Measurements from ENCODE around the gene ZNHIT2. TPM values are rescaled to one million over a fixed set of nuclear protein-coding genes. Genes with fewer than 3 reads are reported as not detected.
A peak's percentile ranks its signal among the peaks of the same experiment; 100 is the strongest.

ZNHIT2 gene
- total RNA-seq, 4 donors from 2014 or later, result 4.6 to 9.6 (median 5.7) TPM; not detected in 1

DNA sequence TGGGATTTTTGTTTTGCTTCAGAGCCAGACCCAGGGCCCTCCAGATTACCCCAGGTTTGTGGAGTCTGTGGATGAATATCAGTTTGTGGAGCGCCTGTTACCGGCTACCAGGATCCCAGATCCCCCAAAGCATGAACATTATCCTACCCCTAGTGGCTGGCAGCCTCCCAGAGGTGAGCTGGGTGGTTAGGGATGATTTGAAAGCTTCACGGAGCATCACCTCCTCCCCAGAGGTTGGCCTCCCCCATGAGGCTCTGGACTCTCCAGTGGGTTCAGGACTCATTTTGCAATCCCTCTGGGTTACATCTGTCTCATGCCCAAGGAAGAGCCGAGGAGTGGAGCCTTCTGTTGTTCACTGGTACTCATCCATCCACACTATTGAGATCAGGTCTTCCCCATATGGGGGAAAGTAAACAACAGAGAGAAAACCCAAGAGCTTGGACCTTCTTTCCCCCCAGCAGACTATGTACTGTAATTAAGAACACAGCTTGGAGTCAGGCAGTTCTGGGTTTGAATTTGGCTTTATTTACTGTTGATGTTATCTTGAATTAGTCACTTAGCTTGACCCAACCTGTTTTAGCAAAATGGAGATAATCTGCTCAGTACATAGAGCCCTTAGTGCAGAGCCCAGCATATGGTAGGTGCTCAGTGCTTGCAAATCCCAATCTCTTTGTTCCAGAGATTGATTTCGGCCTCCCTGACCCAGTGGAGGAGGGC is 7.1 kb upstream of the ZNHIT2 start:
- H3K27me3 ChIP-seq, result no peaks in the 10 kb centered on the region
- DNase-seq, result no peak
- TF ChIP-seq, protein P1, sequence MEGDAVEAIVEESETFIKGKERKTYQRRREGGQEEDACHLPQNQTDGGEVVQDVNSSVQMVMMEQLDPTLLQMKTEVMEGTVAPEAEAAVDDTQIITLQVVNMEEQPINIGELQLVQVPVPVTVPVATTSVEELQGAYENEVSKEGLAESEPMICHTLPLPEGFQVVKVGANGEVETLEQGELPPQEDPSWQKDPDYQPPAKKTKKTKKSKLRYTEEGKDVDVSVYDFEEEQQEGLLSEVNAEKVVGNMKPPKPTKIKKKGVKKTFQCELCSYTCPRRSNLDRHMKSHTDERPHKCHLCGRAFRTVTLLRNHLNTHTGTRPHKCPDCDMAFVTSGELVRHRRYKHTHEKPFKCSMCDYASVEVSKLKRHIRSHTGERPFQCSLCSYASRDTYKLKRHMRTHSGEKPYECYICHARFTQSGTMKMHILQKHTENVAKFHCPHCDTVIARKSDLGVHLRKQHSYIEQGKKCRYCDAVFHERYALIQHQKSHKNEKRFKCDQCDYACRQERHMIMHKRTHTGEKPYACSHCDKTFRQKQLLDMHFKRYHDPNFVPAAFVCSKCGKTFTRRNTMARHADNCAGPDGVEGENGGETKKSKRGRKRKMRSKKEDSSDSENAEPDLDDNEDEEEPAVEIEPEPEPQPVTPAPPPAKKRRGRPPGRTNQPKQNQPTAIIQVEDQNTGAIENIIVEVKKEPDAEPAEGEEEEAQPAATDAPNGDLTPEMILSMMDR (IDR thresholded peaks at IDR 0.05), result no peak
- TF ChIP-seq POLR2A (IDR thresholded peaks at IDR 0.05), result no peak
- H3K4me1 ChIP-seq, result peaks cover 5 to 9% of the 10 kb centered on the region in 2 donors
- H3K36me3 ChIP-seq, result no peaks in the 10 kb centered on the region
- intact Hi-C loops (cut with DNase I; ENCODE audit: low total_unique reads), result no loop called here
- no peaks in the 10 kb centered on the region for H3K9me3 ChIP-seq
- H3K27ac ChIP-seq, result no peak overlapping the region
- no peak overlapping the region for H3K4me3 ChIP-seq

DNA sequence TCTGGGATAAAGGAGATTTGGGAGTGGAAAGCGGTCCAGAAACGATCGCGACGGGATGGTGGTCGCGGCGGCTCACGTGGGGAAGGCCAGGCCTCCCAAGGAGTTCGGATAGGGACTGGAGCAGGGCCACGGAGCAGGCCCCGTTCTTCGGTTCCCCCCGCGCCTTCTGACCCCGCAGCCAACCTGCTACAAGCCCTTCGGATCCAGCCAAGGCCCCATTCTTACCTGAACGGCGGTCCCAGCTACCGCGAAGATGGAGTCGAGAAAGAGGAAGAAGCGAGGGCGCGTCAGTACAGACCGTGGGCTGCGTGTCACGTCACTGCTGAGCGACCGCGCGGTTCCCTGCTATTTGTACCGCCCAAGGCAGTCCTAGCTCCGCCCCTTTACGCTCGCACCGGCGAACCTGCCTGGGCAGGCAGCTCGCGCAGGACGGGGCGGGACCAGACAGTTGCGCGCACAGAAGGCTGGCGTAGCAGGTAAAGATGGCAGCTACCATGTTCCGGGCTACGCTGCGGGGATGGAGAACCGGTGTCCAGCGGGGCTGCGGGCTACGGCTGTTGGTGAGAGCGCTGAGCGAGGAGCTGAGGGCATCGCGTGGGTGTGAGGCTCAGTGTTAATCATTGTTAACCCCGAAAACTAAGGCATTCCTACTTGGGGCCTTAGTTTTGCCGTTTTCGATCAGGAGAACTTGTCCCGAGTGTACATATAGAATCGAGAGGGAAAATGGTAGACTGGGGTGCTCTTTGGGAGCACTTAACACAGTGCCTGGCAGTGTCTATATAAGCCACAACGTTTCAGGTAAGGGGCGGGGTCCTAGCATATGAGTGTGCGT is 4.6 kb upstream of the ZNHIT2 start, which contains the start of the genes FAU and MRPL49:
TSS of gene FAU (minus strand) at position 270 of the 832 bp plus-strand sequence. CDS start 321 bp downstream, outside the sequence.
TSS of gene MRPL49 (plus strand) at position 457 of the 832 bp plus-strand sequence. CDS start at position 483, 26 bp downstream.
- Histone ChIP-seq H3K36me3 (no peaks in the 10 kb centered on the region), H3K4me1 (peaks cover 8 to 9% of the 10 kb centered on the region in 2 donors), H3K27ac (peak within 1 kb of the TSS; percentile 85 to 92), H3K9me3 (no peaks in the 10 kb centered on the region), H3K27me3 (no peaks in the 10 kb centered on the region), H3K4me3 (peak within 1 kb of the TSS; percentile 79 to 95)
- intact Hi-C loops (cut with DNase I; ENCODE audit: low total_unique reads), result no loop called here
- peak; percentile 92 to 97 for TF ChIP-seq POLR2A (IDR thresholded peaks at IDR 0.05)
- TF ChIP-seq, protein P1 (IDR thresholded peaks at IDR 0.05), result peak in 2 of 4 experiments; percentile 14 to 32
- peak; percentile 97 to 98 for DNase-seq

DNA sequence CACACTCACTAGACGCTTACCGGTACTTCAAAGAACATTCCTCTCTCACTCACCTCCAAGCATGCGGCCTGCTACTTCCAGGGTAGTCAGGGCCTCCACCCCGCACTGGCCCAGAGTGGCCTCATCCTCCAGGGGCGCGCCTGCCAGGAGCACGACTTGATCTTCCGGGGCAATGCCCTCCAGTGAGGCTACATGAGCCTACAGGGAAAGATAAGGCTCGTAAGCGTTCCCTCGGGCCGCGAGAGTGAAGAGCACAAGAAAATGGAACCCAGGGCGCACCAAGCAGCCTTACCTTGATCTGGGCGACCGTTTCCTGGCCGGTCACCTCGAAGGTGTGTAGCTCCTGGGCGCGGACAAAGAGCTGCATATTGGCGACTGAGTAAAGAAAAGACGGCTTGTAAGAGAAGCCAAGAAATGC is 4.0 kb upstream of the ZNHIT2 start:
- Histone ChIP-seq H3K27ac (peak overlapping the region; percentile 85 to 92), H3K4me1 (peaks cover 8 to 13% of the 10 kb centered on the region in 2 donors), H3K9me3 (no peaks in the 10 kb centered on the region), H3K4me3 (peak overlapping the region; percentile 79 to 95), H3K27me3 (no peaks in the 10 kb centered on the region), H3K36me3 (no peaks in the 10 kb centered on the region)
- TF ChIP-seq, protein P1 (IDR thresholded peaks at IDR 0.05), result no peak
- no peak for TF ChIP-seq POLR2A (IDR thresholded peaks at IDR 0.05)
- intact Hi-C loops (cut with DNase I; ENCODE audit: low total_unique reads), result no loop called here
- DNase-seq, result peak in 1 of 2 donors; percentile 25

DNA sequence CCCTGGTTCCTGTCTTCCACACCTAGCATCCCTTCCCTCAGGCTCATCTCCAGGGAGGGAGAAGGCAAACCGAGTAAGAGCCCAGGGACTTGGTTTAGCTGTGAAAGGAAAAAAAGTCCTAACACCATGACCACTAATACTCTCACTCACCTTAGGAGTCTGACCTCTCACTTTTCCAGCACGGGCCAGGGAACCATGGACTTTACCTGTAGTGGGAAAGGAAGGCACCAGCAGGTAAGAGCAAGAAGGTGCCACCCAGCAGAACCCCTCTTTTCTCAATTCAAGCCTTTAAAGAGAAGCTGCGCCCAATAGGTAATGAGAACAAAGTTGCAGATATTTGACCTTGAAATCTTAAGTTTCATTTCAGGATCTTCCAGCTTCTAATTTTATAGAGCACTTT is 3.3 kb upstream of the ZNHIT2 start:
- Histone ChIP-seq H3K36me3 (no peaks in the 10 kb centered on the region), H3K4me1 (peaks cover 8 to 15% of the 10 kb centered on the region in 2 donors), H3K4me3 (peak overlapping the region in 1 of 2 donors; percentile 79), H3K27ac (peak overlapping the region in 1 of 2 donors; percentile 92), H3K27me3 (no peaks in the 10 kb centered on the region), H3K9me3 (no peaks in the 10 kb centered on the region)
- intact Hi-C loops (cut with DNase I; ENCODE audit: low total_unique reads), result no loop called here
- no peak for TF ChIP-seq POLR2A (IDR thresholded peaks at IDR 0.05)
- TF ChIP-seq, protein P1 (IDR thresholded peaks at IDR 0.05), result no peak
- no peak for DNase-seq
